ENCODE measurements around the gene IFITM10.

IFITM10 gene

GRCh38 chr11:1756791-1757771 lies 6.7 kb upstream of the IFITM10 start (continued):
- no peak for TF ChIP-seq KLF17 (tag by site-specific recombination; IDR thresholded peaks at IDR 0.05)
- no peak for TF ChIP-seq ZNF184 (tag by site-specific recombination; IDR thresholded peaks at IDR 0.05)
- TF ChIP-seq ZNF747 (tag by site-specific recombination; IDR thresholded peaks at IDR 0.05) = no peak

GRCh38 chr11:1755692-1756561 lies 5.5 kb upstream of the IFITM10 start:
- Histone ChIP-seq H3K36me3 (ENCODE audit: control insufficient read depth in 2 of 2, insufficient read depth in 1 of 2, low read length in 2 of 2) (peaks cover 0 to 88% of the 10 kb centered on the region in 2 experiments; a peak in 1 of 3 replicates), H3K27ac (ENCODE audit: extremely low read depth, low read depth, low read length) (no peak overlapping the region), H3K4me1 (ENCODE audit: control insufficient read depth, insufficient read depth, low read length) (no peaks in the 10 kb centered on the region), H3K4me3 (ENCODE audit: low read depth, low read length) (no peak overlapping the region), H3K9me3 (ENCODE audit: control insufficient read depth, insufficient read depth, low read depth, low read length) (no peaks in the 10 kb centered on the region)
- POLR2A ChIA-PET = no interaction called here
- TF ChIP-seq KLF1 (tag by site-specific recombination; IDR thresholded peaks at IDR 0.05) (peak; percentile 98), ZNF560 (tag by site-specific recombination; IDR thresholded peaks at IDR 0.05; ENCODE audit: borderline replicate concordance) (no peak), KLF17 (tag by site-specific recombination; IDR thresholded peaks at IDR 0.05) (peak; percentile 75; the same call in 1 of the 2 replicates), ZNF600 (tag by site-specific recombination; IDR thresholded peaks at IDR 0.05) (peak; percentile 43; the same call in 1 of the 2 replicates), ZFHX2 (tag by site-specific recombination; conservative IDR thresholded peaks at IDR 0.05) (peak; percentile 91), SP2 (tag by site-specific recombination; IDR thresholded peaks at IDR 0.05) (0 out of 2 replicates have a peak, but pooled peaks have one; percentile 12), EGR2 (tag by site-specific recombination; IDR thresholded peaks at IDR 0.05; ENCODE audit: low read depth) (peak; percentile 93), PATZ1 (tag by site-specific recombination; IDR thresholded peaks at IDR 0.05) (0 out of 2 replicates have a peak, but pooled peaks have one; percentile 16), ZNF580 (tag by site-specific recombination; IDR thresholded peaks at IDR 0.05) (no peak), ZNF155 (tag by site-specific recombination; IDR thresholded peaks at IDR 0.05) (no peak), ZEB2 (tag by site-specific recombination; IDR thresholded peaks at IDR 0.05) (no peak), HIC1 (tag by site-specific recombination; IDR thresholded peaks at IDR 0.05) (peak; percentile 85), ZBTB17 (tag by site-specific recombination; IDR thresholded peaks at IDR 0.05) (peak; percentile 39; the same call in 1 of the 2 replicates)
- CTCF ChIA-PET = no interaction called here

Data from HEK293 (cell line).